GM12878 (cell line): ENCODE data around the gene UNC13A. TPM values are rescaled to one million over a fixed set of nuclear protein-coding genes. Genes with fewer than 3 reads are reported as not detected.

Experiments used
- ATAC-seq: fragments of 200-7000 bp; cut with Tn5 transposase; 3 replicates; pipeline ENCODE4 v1.9.1; 2020; ENCODE audit warnings: mild to moderate bottlenecking, moderate library complexity
- BruUV-seq: library from RNA; stranded (reverse); fragments of 400-500 nt; replicated peaks from 2 replicates; lab custom pipeline; 2021; lab: Mats Ljungman, UMichigan
- CTCF ChIA-PET: fragments of 300-600 bp; sonication (Branson Sonifier 250); formaldehyde crosslinking; extraction: SDS; loops from one replicate; lab custom pipeline; 2021; ENCODE audit warnings: inconsistent platforms; lab: Yijun Ruan, JAX
- POLR2A ChIA-PET: fragments of 350-600 bp; formaldehyde crosslinking; extraction: SDS; loops from one replicate; lab custom pipeline; 2021; ENCODE audit warnings: inconsistent platforms; lab: Charles Lee
- RAD21 ChIA-PET: fragments of 300-600 bp; sonication (Branson Sonifier 250); formaldehyde crosslinking; loops from one replicate; lab custom pipeline; 2023; ENCODE audit warnings: antibody characterized with exemption; ENCODE audit not compliant: unreplicated experiment; lab: Charles Lee
- SMC1A ChIA-PET: fragments of 300-600 bp; sonication (Branson Sonifier 250); formaldehyde crosslinking; loops from one replicate; lab custom pipeline; 2023; ENCODE audit not compliant: unreplicated experiment, uncharacterized antibody; lab: Charles Lee
- DNase-seq: peaks from one replicate; pipeline ENCODE4 v3.0.0-alpha.2; 2011; ENCODE audit warnings: low read depth, low spot score
- FAIRE-seq: peaks from 3 replicates; lab custom pipeline; 2011; peaks lifted over from hg19 to GRCh38; lab: Jason Lieb, UNC
- H2AFZ ChIP-seq: 2 replicates; pipeline ENCODE4 v1.6.0; 2011; ENCODE audit warnings: low read depth, low read length, control low read depth; ENCODE audit not compliant: control insufficient read depth
- H3K27ac ChIP-seq: 2 replicates; pipeline ENCODE4 v1.5.1; 2011; ENCODE audit warnings: control low read depth; ENCODE audit not compliant: control insufficient read depth, insufficient read depth
- H3K27me3 ChIP-seq, 2 experiments: replicated peaks in 1 of 2; 2 replicates each; pipeline versions ENCODE4 v1.6.0 to v1.6.1; 2011; ENCODE audit warnings: low read length in 1 of 2; ENCODE audit not compliant: control insufficient read depth in 2 of 2, insufficient read depth in 2 of 2
- H3K36me3 ChIP-seq, 2 experiments: 2 replicates each; pipeline ENCODE4 v1.5.1; 2011; ENCODE audit warnings: low read length in 1 of 2; ENCODE audit not compliant: control insufficient read depth in 2 of 2, insufficient read depth in 2 of 2
- H3K4me1 ChIP-seq: 2 replicates; pipeline ENCODE4 v1.6.1; 2011; ENCODE audit warnings: mild to moderate bottlenecking, low read length, moderate library complexity, mixed read lengths; ENCODE audit not compliant: control insufficient read depth, insufficient read depth
- H3K4me2 ChIP-seq: 2 replicates; pipeline ENCODE4 v1.6.0; 2011; ENCODE audit warnings: control low read depth; ENCODE audit not compliant: control insufficient read depth, insufficient read depth
- H3K4me3 ChIP-seq: fragments of 200-600 bp; sonication (generic); 2 replicates; pipeline ENCODE4 v1.5.1; 2016
- H3K79me2 ChIP-seq: 2 replicates; pipeline ENCODE4 v1.6.0; 2011; ENCODE audit warnings: low read length; ENCODE audit not compliant: control insufficient read depth, insufficient read depth
- H3K9ac ChIP-seq: 2 replicates; pipeline ENCODE4 v1.8.0; 2011; ENCODE audit warnings: low read length, control low read depth, mixed read lengths; ENCODE audit not compliant: control insufficient read depth, insufficient read depth
- H3K9me3 ChIP-seq: replicated peaks from 3 replicates; pipeline ENCODE4 v1.5.1; 2011; ENCODE audit warnings: mild to moderate bottlenecking, low read length; ENCODE audit not compliant: control insufficient read depth, insufficient read depth
- H4K20me1 ChIP-seq: 2 replicates; pipeline ENCODE4 v1.6.0; 2011; ENCODE audit not compliant: control insufficient read depth, insufficient read depth
- CBX3 ChIP-seq: fragments of 200-600 bp; sonication (generic); IDR thresholded peaks from 2 replicates; pipeline ENCODE4 v1.6.1; 2016; ENCODE audit warnings: low read depth, borderline replicate concordance
- FOS ChIP-seq: IDR thresholded peaks from 3 replicates; pipeline ENCODE4 v1.6.1; 2011; ENCODE audit warnings: borderline replicate concordance; ENCODE audit not compliant: insufficient read length; ENCODE audit errors: extremely low read depth
- GATAD2B ChIP-seq: fragments of 450-650 bp; conservative IDR thresholded peaks from 2 replicates; pipeline ENCODE4 v1.6.1; 2017; ENCODE audit warnings: low read depth, mild to moderate bottlenecking, moderate library complexity
- HCFC1 ChIP-seq: fragments of 150-350 bp; IDR thresholded peaks from 2 replicates; pipeline ENCODE4 v1.6.1; 2014; ENCODE audit warnings: low read length
- KLF5 ChIP-seq: fragments of 450-650 bp; IDR thresholded peaks from 2 replicates; pipeline ENCODE4 v1.6.1; 2014; ENCODE audit warnings: mild to moderate bottlenecking; ENCODE audit not compliant: partially characterized antibody
- NFYB ChIP-seq: IDR thresholded peaks from 2 replicates; pipeline ENCODE4 v1.6.1; 2011; ENCODE audit warnings: low read depth, mild to moderate bottlenecking, low read length, improper control_type of control experiment, moderate library complexity; ENCODE audit not compliant: insufficient read depth
- NR2C2 ChIP-seq: IDR thresholded peaks from 2 replicates; pipeline ENCODE4 v1.6.1; 2011; ENCODE audit warnings: borderline replicate concordance, low read depth; ENCODE audit not compliant: control insufficient read depth, insufficient read length
- RAD51 ChIP-seq: fragments of 450-650 bp; IDR thresholded peaks from 2 replicates; pipeline ENCODE4 v1.6.1; 2016; ENCODE audit warnings: moderate library complexity, mild to moderate bottlenecking, inconsistent platforms
- SIX5 ChIP-seq: IDR thresholded peaks from 2 replicates; pipeline ENCODE4 v1.6.1; 2011; ENCODE audit warnings: mild to moderate bottlenecking, low read depth, low read length, moderate library complexity; ENCODE audit not compliant: severe bottlenecking
- SKIL ChIP-seq: fragments of 450-650 bp; IDR thresholded peaks from 2 replicates; pipeline ENCODE4 v1.6.1; 2017; ENCODE audit warnings: mild to moderate bottlenecking, low read depth, inconsistent platforms; ENCODE audit not compliant: poor library complexity, severe bottlenecking
- SUPT20H ChIP-seq: IDR thresholded peaks from 2 replicates; pipeline ENCODE4 v1.6.1; 2011; ENCODE audit warnings: low read depth, mild to moderate bottlenecking, low read length, moderate library complexity, borderline replicate concordance; ENCODE audit not compliant: control insufficient read depth
- TCF12 ChIP-seq: IDR thresholded peaks from 2 replicates; pipeline ENCODE4 v1.6.1; 2011; ENCODE audit warnings: low read depth, mild to moderate bottlenecking, low read length
- ZBTB40 ChIP-seq: fragments of 450-650 bp; IDR thresholded peaks from 2 replicates; pipeline ENCODE4 v1.6.1; 2016; ENCODE audit warnings: mild to moderate bottlenecking, moderate library complexity, borderline replicate concordance
- WGBS: methylation state at CpG from one replicate; pipeline ENCODE4 v1.1.6; 2016; ENCODE audit warnings: low lambda C conversion rate; ENCODE audit not compliant: insufficient replicate concordance, insufficient coverage; ENCODE audit errors: missing lambda C conversion rate; 5-methylcytosine and 5-hydroxymethylcytosine counted together
- in situ Hi-C: fragments of 300-500 bp; cut with MboI; formaldehyde crosslinking; loops from 9 replicates; pipeline ENCODE4 v1.14.3; 2018; ENCODE audit warnings: mixed read lengths
- intact Hi-C: fragments of 100-400 bp; cut with micrococcal nuclease; formaldehyde crosslinking; loops from one replicate; pipeline ENCODE4 v1.14.2; 2022; ENCODE audit not compliant: unreplicated experiment
- polyA plus RNA-seq, 11 experiments: library from polyadenylated mRNA; depleted of rRNA in 4 of 11; unstranded in 6 of 11; stranded (reverse) in 5 of 11; fragments of >200 nt; fragmentation: Nextera tagmentation in 4 of 11; fragmentation: Illumina TruSeq in 1 of 11; extraction: Ambion mirVana in 4 of 11; extraction: Trizol in 1 of 11; gene quantifications; 1 replicate in 1 of 11; 2 replicates in 10 of 11; pipeline versions ENCODE4 v1.2.1 to v1.2.3, GENCODE V29; 2011 to 2016; ENCODE audit warnings: inconsistent platforms in 2 of 11, missing spikeins in 2 of 11, low read depth in 1 of 11
- total RNA-seq, 4 experiments: library from RNA; depleted of rRNA in 3 of 4; stranded (reverse); fragments of >200 nt in 3 of 4; fragmentation: Illumina TruSeq in 1 of 4; extraction: Trizol in 1 of 4; gene quantifications; 2 replicates each; pipeline versions ENCODE4 v1.2.1 to v1.2.3, GENCODE V29; 2013 to 2021

The UNC13A gene
- total and polyA plus RNA-seq, 10 of the 15 experiments (the other 5 are each of a cell fraction or from before 2014, with no cell fraction given), result under 0.01 to 0.23 (median 0.13) TPM; not detected in 1

GRCh38 chr19:17610384-17610783, 77.8 kb downstream of the UNC13A start (continued):
- TF ChIP-seq RAD51 (peak; percentile 92), SIX5 (peak; percentile 81), NFYB (peak; percentile 43; the same call in 1 of the 2 replicates), FOS (peak; percentile 32), CBX3 (no peak), HCFC1 (peak; percentile 68), NR2C2 (no peak)

- H3K27ac ChIP-seq, result no peak overlapping the region
- ChIA-PET CTCF (interaction anchor here (0.9 to 1.9 kb wide), 2 partner anchors 14 to 146 kb away, joined by 5 to 9 read pairs; no protein-coding TSS in a partner anchor), POLR2A (no interaction called here), RAD21 (no interaction called here), SMC1A (no interaction called here)
- no peak for ATAC-seq
- intact Hi-C loops (no loop called here), in situ Hi-C loops (no loop called here)
- H3K79me2 ChIP-seq, result no peaks in the 10 kb centered on the region
- H3K4me3 ChIP-seq, result no peak overlapping the region
- H3K4me1 ChIP-seq, result peaks cover 11% of the 10 kb centered on the region
- H3K9me3 ChIP-seq, result no peaks in the 10 kb centered on the region
- no peak overlapping the region for H2AFZ ChIP-seq
- WGBS, result 94% methylated on average over 9 of the region's 9 CpGs
- no TSS peak for BruUV-seq
- no peaks in the 10 kb centered on the region for H3K36me3 ChIP-seq
- H3K27me3 ChIP-seq, result no peaks in the 10 kb centered on the region
- no peaks in the 10 kb centered on the region for H4K20me1 ChIP-seq
- H3K9ac ChIP-seq, result no peak overlapping the region
- H3K4me2 ChIP-seq, result no peak overlapping the region
- no peak for FAIRE-seq
- DNase-seq, result no peak
- TF ChIP-seq SUPT20H (no peak), SKIL (no peak), GATAD2B (no peak), KLF5 (no peak), ZBTB40 (no peak), TCF12 (no peak)
These were observed 80.2 kb downstream of the UNC13A start for GRCh38 chr19:17607936-17608335.
